GM10266 (cell line): ENCODE results near the gene DTX4.

ENCODE experiments used
- DNase-seq: peaks from one replicate; pipeline ENCODE4 v3.0.0; 2012; ENCODE audit errors: extremely low spot score
- TF ChIP-seq, protein P1 (sequence below): IDR thresholded peaks from 2 replicates; pipeline ENCODE4 v1.5.1; 2012; ENCODE audit warnings: mild to moderate bottlenecking, low read depth; ENCODE audit not compliant: control insufficient read depth, insufficient read depth; ENCODE audit errors: missing control alignments

Gene DTX4

DNA sequence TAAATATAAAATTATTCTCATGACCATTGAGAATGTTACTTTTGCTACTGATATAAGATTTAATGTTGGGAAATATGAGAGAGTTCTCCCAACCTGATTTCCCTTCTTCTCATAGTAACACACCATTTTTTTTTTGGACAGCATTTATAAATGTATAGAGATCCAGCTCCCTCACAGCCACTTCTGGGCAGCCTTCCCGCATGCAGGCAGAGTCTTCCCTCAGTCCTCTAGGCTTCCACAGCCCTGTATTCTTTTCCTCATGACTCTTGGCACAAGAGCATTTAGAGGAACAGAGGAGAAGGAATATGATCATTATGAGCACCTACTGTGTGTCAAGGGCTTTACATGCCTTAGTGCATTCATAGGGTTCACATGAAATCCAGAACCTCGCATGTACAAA is 9.0 kb downstream of the DTX4 start:
- no peak for DNase-seq
- TF ChIP-seq, protein P1, sequence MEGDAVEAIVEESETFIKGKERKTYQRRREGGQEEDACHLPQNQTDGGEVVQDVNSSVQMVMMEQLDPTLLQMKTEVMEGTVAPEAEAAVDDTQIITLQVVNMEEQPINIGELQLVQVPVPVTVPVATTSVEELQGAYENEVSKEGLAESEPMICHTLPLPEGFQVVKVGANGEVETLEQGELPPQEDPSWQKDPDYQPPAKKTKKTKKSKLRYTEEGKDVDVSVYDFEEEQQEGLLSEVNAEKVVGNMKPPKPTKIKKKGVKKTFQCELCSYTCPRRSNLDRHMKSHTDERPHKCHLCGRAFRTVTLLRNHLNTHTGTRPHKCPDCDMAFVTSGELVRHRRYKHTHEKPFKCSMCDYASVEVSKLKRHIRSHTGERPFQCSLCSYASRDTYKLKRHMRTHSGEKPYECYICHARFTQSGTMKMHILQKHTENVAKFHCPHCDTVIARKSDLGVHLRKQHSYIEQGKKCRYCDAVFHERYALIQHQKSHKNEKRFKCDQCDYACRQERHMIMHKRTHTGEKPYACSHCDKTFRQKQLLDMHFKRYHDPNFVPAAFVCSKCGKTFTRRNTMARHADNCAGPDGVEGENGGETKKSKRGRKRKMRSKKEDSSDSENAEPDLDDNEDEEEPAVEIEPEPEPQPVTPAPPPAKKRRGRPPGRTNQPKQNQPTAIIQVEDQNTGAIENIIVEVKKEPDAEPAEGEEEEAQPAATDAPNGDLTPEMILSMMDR: no peak

DNA sequence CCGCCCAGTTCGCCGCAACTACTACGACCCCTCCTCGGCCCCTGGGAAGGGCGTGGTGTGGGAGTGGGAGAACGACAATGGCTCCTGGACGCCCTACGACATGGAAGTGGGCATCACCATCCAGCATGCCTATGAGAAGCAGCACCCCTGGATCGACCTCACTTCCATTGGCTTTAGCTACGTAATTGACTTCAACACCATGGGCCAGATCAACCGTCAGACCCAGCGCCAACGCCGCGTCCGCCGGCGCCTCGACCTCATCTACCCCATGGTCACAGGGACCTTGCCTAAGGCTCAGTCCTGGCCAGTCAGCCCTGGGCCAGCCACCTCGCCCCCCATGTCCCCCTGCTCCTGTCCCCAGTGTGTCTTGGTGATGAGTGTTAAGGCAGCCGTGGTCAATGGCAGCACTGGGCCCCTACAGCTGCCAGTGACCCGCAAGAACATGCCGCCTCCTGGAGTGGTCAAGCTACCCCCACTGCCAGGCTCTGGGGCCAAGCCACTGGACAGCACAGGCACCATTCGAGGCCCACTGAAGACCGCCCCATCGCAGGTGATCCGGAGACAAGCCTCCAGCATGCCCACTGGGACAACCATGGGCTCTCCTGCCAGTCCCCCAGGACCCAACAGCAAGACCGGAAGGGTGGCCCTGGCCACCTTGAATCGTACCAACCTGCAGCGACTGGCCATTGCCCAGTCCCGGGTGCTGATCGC is 10.0 kb downstream of the DTX4 start:
- DNase-seq: no peak
- TF ChIP-seq, protein P1: no peak

DNA sequence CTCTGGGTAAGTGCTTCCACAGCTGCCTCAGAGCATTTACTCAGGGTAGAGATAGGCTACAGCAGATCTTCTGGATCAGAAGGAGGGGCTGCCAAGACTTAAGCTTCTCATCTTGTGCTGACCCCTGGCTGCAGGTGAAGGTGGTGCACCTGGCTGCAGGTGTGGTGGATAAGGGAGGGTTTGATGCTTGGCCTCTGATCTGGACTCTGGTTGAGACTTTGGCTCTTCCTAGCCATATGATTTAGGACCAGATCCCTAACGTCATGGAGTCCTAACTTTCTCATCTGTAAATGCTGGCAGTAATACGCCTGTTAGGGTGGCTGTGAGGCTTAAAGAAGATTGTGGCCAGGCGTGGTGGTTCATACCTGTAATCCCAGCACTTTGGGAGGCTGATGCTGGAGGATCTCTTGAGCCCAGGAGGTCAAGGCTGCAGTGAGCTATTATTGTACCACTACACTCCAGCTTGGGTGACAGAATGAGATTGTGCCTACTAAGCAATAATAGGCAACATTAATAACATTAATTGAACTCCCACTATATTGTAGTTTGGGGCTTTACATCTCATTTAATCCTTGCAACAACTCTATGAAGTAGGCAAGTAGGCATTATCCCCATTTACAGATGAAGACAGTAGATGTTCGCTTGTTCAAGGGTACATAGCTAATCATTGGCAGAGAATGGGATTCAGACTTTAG is 10.7 kb downstream of the DTX4 start:
- no peak for DNase-seq
- TF ChIP-seq, protein P1: peak; percentile 40

DNA sequence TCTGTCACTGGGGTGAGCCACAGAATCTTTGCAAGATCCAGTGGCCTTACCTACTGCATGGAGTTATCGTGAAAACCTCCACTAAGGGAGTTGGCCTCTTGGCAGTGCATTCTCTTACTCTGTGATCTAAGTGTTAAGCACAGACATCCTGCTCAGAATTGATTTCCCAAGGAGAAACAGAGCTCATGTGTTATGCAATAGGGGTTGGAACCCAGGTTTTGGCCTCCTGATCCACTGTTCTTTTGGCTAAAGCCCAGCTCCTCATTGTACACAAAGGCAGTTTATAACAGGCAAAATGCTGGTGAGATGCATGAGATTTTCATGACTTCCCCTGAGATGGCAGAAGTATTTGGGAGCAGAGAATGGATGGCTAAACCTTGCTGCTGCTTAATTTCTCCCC is 11.8 kb downstream of the DTX4 start:
- DNase-seq: no peak
- TF ChIP-seq, protein P1: no peak

DNA sequence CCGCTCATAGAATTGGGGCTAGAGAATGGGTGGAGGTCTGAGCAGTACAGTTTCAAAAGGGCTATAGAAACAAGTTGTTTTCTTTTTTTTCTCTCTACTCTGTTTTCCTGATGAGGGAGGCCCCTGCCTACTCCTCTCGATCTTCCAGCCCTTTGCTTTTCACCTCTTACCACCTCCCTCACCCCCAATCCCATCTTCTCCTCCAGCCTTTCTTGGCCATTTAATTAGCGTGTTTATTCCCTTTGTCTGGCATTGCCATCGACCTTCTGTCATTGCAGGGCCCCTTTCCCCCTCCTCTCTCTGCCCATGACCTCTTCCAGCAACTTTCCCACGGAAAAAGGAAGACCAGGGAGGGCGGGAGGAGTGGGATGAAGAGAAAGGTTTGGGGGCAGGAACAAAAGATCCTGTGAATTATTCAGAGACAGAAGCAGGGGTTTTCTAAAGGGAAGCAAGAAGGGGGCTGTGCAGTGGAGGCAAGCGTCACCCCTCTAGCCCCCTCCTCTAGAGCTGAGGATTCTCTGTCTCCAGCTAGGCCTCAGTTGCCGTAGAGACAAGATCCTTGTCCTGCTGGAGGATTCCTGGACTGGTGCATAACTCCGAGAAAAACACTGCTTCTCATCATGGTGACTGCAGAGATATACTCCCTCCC is 12.9 kb downstream of the DTX4 start:
- DNase-seq: no peak
- TF ChIP-seq, protein P1: no peak

DNA sequence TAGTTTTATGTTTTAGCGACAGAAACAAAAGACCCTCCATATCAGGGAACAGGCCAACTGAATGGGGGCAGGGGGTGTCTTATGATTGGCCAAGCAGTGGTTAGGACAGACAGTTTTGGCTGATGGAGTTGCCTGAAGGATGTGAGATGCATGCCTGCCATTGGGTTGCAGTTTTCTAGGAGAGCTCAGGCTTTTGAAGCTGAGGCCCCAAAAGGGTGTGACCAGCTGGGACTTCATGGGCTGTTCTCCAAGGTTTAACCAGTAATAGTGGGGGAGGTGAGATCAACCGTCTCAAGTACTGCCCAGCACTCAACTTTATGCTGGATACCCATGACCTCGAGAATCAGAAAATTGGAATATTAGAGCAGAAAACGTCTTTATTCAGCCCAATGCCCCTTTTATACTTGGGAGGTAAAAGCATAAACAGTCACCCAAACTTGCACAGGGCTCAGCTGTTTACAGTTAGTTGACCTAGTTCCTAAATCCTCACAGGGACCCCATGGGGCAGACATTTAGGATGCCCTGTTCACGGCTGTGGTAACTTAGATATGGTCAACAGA is 13.5 kb downstream of the DTX4 start:
- TF ChIP-seq, protein P1: no peak
- no peak for DNase-seq
